Endothelial cell of umbilical vein (primary cell): Measurements from ENCODE around the gene TBX19. TPM values are rescaled to one million over a fixed set of nuclear protein-coding genes. Genes with fewer than 3 reads are reported as not detected.
A peak's percentile ranks its signal among the peaks of the same experiment; 100 is the strongest.

ENCODE experiments used
- BruUV-seq: library from RNA; stranded (reverse); fragments of 400-500 nt; replicated peaks from 2 replicates; lab custom pipeline; 2021; lab: Mats Ljungman, UMichigan
- CTCF ChIA-PET: fragments of 300-600, 350-600 bp; sonication (Branson Sonifier 250); formaldehyde crosslinking; loops from one replicate; lab custom pipeline; 2021; ENCODE audit warnings: antibody characterized with exemption, inconsistent platforms; lab: Charles Lee
- POLR2A ChIA-PET: fragments of 300-600, 350-600 bp; sonication (Branson Sonifier 250); formaldehyde crosslinking; loops from one replicate; lab custom pipeline; 2021; ENCODE audit warnings: antibody characterized with exemption, inconsistent platforms; lab: Charles Lee
- DNase-seq: peaks from one replicate; pipeline ENCODE4 v3.0.0-alpha.2; 2011; ENCODE audit warnings: low read depth, low spot score
- FAIRE-seq: peaks from 2 replicates; lab custom pipeline; 2011; peaks lifted over from hg19 to GRCh38; lab: Jason Lieb, UNC
- H2AFZ ChIP-seq: 2 replicates; pipeline ENCODE4 v1.6.0; 2012; ENCODE audit warnings: low read depth, low read length, control low read depth, inconsistent platforms
- H3K27ac ChIP-seq: 2 replicates; pipeline ENCODE4 v1.5.1; 2011; ENCODE audit warnings: low read depth, mild to moderate bottlenecking, control low read depth, low read length, moderate library complexity; ENCODE audit not compliant: insufficient read depth
- H3K27me3 ChIP-seq, 2 experiments: 2 replicates each; pipeline versions ENCODE4 v1.6.0 to v1.6.1; 2011; ENCODE audit warnings: low read length in 2 of 2, mixed read lengths in 1 of 2; ENCODE audit not compliant: control insufficient read depth in 2 of 2, insufficient read depth in 2 of 2
- H3K36me3 ChIP-seq, 2 experiments: 2 replicates in 1 of 2; 3 replicates in 1 of 2; pipeline ENCODE4 v1.5.1; 2011; ENCODE audit warnings: low read length in 2 of 2, mild to moderate bottlenecking in 1 of 2, moderate library complexity in 1 of 2; ENCODE audit not compliant: control insufficient read depth in 2 of 2, insufficient read depth in 2 of 2; ENCODE audit errors: extremely low read depth in 1 of 2
- H3K4me1 ChIP-seq: 3 replicates; pipeline ENCODE4 v1.5.1; 2011; ENCODE audit warnings: mild to moderate bottlenecking, low read length; ENCODE audit not compliant: control insufficient read depth, insufficient read depth; ENCODE audit errors: extremely low read depth
- H3K4me2 ChIP-seq: 2 replicates; pipeline ENCODE4 v1.6.1; 2011; ENCODE audit warnings: low read length, control low read depth, mixed read lengths; ENCODE audit not compliant: insufficient read depth
- H3K4me3 ChIP-seq, 3 experiments: fragments of 200-600 bp in 1 of 3; sonication (generic), shearing (Covaris generic) in 1 of 3; replicated peaks in 1 of 3; 2 replicates each; pipeline ENCODE4 v1.5.1; 2011 to 2016; ENCODE audit warnings: control low read depth in 3 of 3, low read length in 3 of 3, mild to moderate bottlenecking in 2 of 3, inconsistent platforms in 1 of 3, low read depth in 1 of 3, moderate library complexity in 1 of 3; ENCODE audit not compliant: insufficient read depth in 1 of 3
- H3K79me2 ChIP-seq: 2 replicates; pipeline ENCODE4 v1.6.0; 2012; ENCODE audit warnings: low read length, inconsistent platforms; ENCODE audit not compliant: control insufficient read depth, insufficient read depth
- H3K9ac ChIP-seq: replicated peaks from 2 replicates; pipeline ENCODE3; 2011; ENCODE audit warnings: low read length, control low read depth; ENCODE audit not compliant: insufficient read depth; ENCODE audit errors: extremely low read depth
- H3K9me1 ChIP-seq: replicated peaks from 3 replicates; pipeline ENCODE4 v1.6.0; 2011; ENCODE audit warnings: mild to moderate bottlenecking, low read length; ENCODE audit not compliant: control insufficient read depth, insufficient read depth; ENCODE audit errors: extremely low read depth
- H3K9me3 ChIP-seq: replicated peaks from 2 replicates; pipeline ENCODE4 v1.5.1; 2012; ENCODE audit warnings: low read length, inconsistent platforms; ENCODE audit not compliant: control insufficient read depth, insufficient read depth
- H4K20me1 ChIP-seq: replicated peaks from 2 replicates; pipeline ENCODE3; 2011; ENCODE audit warnings: mild to moderate bottlenecking, low read length; ENCODE audit not compliant: control insufficient read depth, insufficient read depth; ENCODE audit errors: extremely low read depth
- CTCF ChIP-seq, 2 donors: IDR thresholded peaks; 1 replicate in 1 of 2; 2 replicates in 1 of 2; pipeline ENCODE4 v1.5.1; 2011; ENCODE audit warnings: low read length in 2 of 2, mild to moderate bottlenecking in 2 of 2, moderate library complexity in 2 of 2, control low read depth in 1 of 2, inconsistent platforms in 1 of 2, low read depth in 1 of 2; ENCODE audit not compliant: insufficient read depth in 1 of 2; ENCODE audit errors: extremely low read depth in 1 of 2
- EZH2 ChIP-seq: IDR thresholded peaks from 2 replicates; pipeline ENCODE4 v1.6.1; 2012; ENCODE audit warnings: borderline replicate concordance, low read depth, mild to moderate bottlenecking, moderate library complexity, low read length, inconsistent platforms; ENCODE audit not compliant: severe bottlenecking
- GATA2 ChIP-seq: IDR thresholded peaks from 2 replicates; pipeline ENCODE4 v1.7.0; 2011; ENCODE audit warnings: low read depth, mild to moderate bottlenecking, moderate library complexity, mixed read lengths, low read length; ENCODE audit not compliant: insufficient read length, insufficient read depth
- JUN ChIP-seq: IDR thresholded peaks from 2 replicates; pipeline ENCODE4 v1.6.1; 2011; ENCODE audit warnings: borderline replicate concordance, low read depth; ENCODE audit not compliant: insufficient read length, insufficient read depth
- POLR2A ChIP-seq: IDR thresholded peaks from 2 replicates; pipeline ENCODE4 v1.6.1; 2012; ENCODE audit warnings: low read depth, mild to moderate bottlenecking, control low read depth, low read length
- dilution Hi-C: fragments of 300-500 bp; cut with MboI; formaldehyde crosslinking; loops from one replicate; pipeline ENCODE4 v1.15.0; 2019; ENCODE audit warnings: low sequenced_read_pairs; ENCODE audit not compliant: extremely low pct_ligation_motif_present
- intact Hi-C: fragments of 100-400 bp; cut with micrococcal nuclease; formaldehyde crosslinking; loops from one replicate; pipeline ENCODE4 v1.10.0; 2022
- polyA plus RNA-seq, 4 experiments: library from polyadenylated mRNA; depleted of rRNA in 3 of 4; stranded (reverse) in 3 of 4; unstranded in 1 of 4; fragments of >200 nt; gene quantifications; 2 replicates each; pipeline versions ENCODE4 v1.2.1 to v1.2.3, GENCODE V29; 2011 to 2012; ENCODE audit warnings: missing spikeins in 1 of 4
- total RNA-seq: library from RNA; stranded (reverse); gene quantifications from 2 replicates; pipeline ENCODE4 v1.2.3, GENCODE V29; 2021

TBX19 gene
- total and polyA plus RNA-seq, 2 donors (not counting 3 experiments of a cell fraction or from before 2014, with no cell fraction given): 2.3 to 2.8 TPM

GRCh38 chr1:168285971-168286927 is 5.6 kb downstream of the TBX19 start:
- no TSS peak for BruUV-seq
- Histone ChIP-seq H2AFZ (no peak overlapping the region), H3K4me2 (no peak overlapping the region), H3K4me1 (peaks cover 14% of the 10 kb centered on the region), H3K4me3 (no peak overlapping the region), H3K36me3 (no peaks in the 10 kb centered on the region), H4K20me1 (no peaks in the 10 kb centered on the region), H3K27me3 (no peaks in the 10 kb centered on the region), H3K9me3 (no peaks in the 10 kb centered on the region), H3K9me1 (no peaks in the 10 kb centered on the region), H3K27ac (peak overlapping the region; percentile 42), H3K9ac (no peak overlapping the region), H3K79me2 (no peaks in the 10 kb centered on the region)
- FAIRE-seq (no peak), DNase-seq (no peak)
- POLR2A ChIA-PET: no interaction called here
- CTCF ChIA-PET: interaction anchor here (1.0 to 2.1 kb wide), 4 partner anchors 15 to 55 kb away, joined by 3 to 11 read pairs (median 4); no protein-coding TSS in a partner anchor
- dilution Hi-C loops (no loop called here), intact Hi-C loops (loop anchor here (2.0 kb wide), 1 partner anchor 33 kb away; no protein-coding TSS in a partner anchor)
- TF ChIP-seq GATA2: no peak
- no peak for TF ChIP-seq POLR2A
- TF ChIP-seq CTCF (IDR thresholded peaks at IDR 0.05; ENCODE audit: extremely low read depth in 1 of 2, insufficient read depth in 1 of 2, low read depth in 1 of 2, low read length in 2 of 2): no peak
- TF ChIP-seq EZH2: no peak
- TF ChIP-seq JUN: no peak
